Measurements from ENCODE around the gene CCDC80. TPM values are rescaled to one million over a fixed set of nuclear protein-coding genes. Genes with fewer than 3 reads are reported as not detected.
A peak's percentile ranks its signal among the peaks of the same experiment; 100 is the strongest.

CCDC80 gene
- total and polyA plus RNA-seq, 4 donors, result 64.5 to 1,615 (median 170) TPM

GRCh38 chr3:112632596-112632995 lies 8.3 kb downstream of the CCDC80 start:
- H3K27ac ChIP-seq (ENCODE audit: low read depth in 1 of 2, low read length in 2 of 2), result no peak overlapping the region
- no peaks in the 10 kb centered on the region for H3K9me3 ChIP-seq (ENCODE audit: control insufficient read depth, low read length)
- 64 to 78% methylated on average over 4 of the region's 4 CpGs for WGBS, 2 donors
- no peak for ATAC-seq (ENCODE audit: low FRiP score)
- peaks cover 1 to 4% of the 10 kb centered on the region in 2 donors for H3K4me1 ChIP-seq (ENCODE audit: control insufficient read depth in 1 of 2, insufficient read depth in 2 of 2, low read length in 2 of 2)
- no peak for DNase-seq
- H3K27me3 ChIP-seq (ENCODE audit: control insufficient read depth in 1 of 2, insufficient read depth in 2 of 2, low read length in 1 of 2), result no peaks in the 10 kb centered on the region
- H3K36me3 ChIP-seq (ENCODE audit: control insufficient read depth in 1 of 2, insufficient read depth in 2 of 2, low read length in 1 of 2), result no peaks in the 10 kb centered on the region
- H3K4me3 ChIP-seq (ENCODE audit: low read length in 2 of 2), result no peak overlapping the region
- intact Hi-C loops (cut with DNase I), result no loop called here

GRCh38 chr3:112631257-112631656 lies 9.7 kb downstream of the CCDC80 start:
- 94 to 97% methylated on average over 3 of the region's 3 CpGs for WGBS, 2 donors
- H3K27ac ChIP-seq (ENCODE audit: low read depth in 1 of 2, low read length in 2 of 2), result no peak overlapping the region
- intact Hi-C loops (cut with DNase I), result no loop called here
- peaks cover 0 to 5% of the 10 kb centered on the region in 2 donors for H3K4me1 ChIP-seq (ENCODE audit: control insufficient read depth in 1 of 2, insufficient read depth in 2 of 2, low read length in 2 of 2)
- H3K27me3 ChIP-seq (ENCODE audit: control insufficient read depth in 1 of 2, insufficient read depth in 2 of 2, low read length in 1 of 2), result no peaks in the 10 kb centered on the region
- DNase-seq, result no peak
- H3K4me3 ChIP-seq (ENCODE audit: low read length in 2 of 2), result no peak overlapping the region
- H3K36me3 ChIP-seq (ENCODE audit: control insufficient read depth in 1 of 2, insufficient read depth in 2 of 2, low read length in 1 of 2), result no peaks in the 10 kb centered on the region
- no peaks in the 10 kb centered on the region for H3K9me3 ChIP-seq (ENCODE audit: control insufficient read depth, low read length)
- no peak for ATAC-seq (ENCODE audit: low FRiP score)

GRCh38 chr3:112629425-112629824 lies 11.5 kb downstream of the CCDC80 start:
- Histone ChIP-seq H3K4me1 (ENCODE audit: control insufficient read depth in 1 of 2, insufficient read depth in 2 of 2, low read length in 2 of 2) (peaks cover 0 to 5% of the 10 kb centered on the region in 2 donors), H3K27me3 (ENCODE audit: control insufficient read depth in 1 of 2, insufficient read depth in 2 of 2, low read length in 1 of 2) (no peaks in the 10 kb centered on the region), H3K9me3 (ENCODE audit: control insufficient read depth, low read length) (no peaks in the 10 kb centered on the region), H3K27ac (ENCODE audit: low read depth in 1 of 2, low read length in 2 of 2) (no peak overlapping the region), H3K4me3 (ENCODE audit: low read length in 2 of 2) (no peak overlapping the region), H3K36me3 (ENCODE audit: control insufficient read depth in 1 of 2, insufficient read depth in 2 of 2, low read length in 1 of 2) (no peaks in the 10 kb centered on the region)
- ATAC-seq (ENCODE audit: low FRiP score) (peak; percentile 84), DNase-seq (peak in 1 of 2 donors; percentile 71)
- intact Hi-C loops (cut with DNase I), result no loop called here
- WGBS, 2 donors, result 45 to 50% methylated on average over 7 of the region's 7 CpGs

- ATAC-seq (ENCODE audit: low FRiP score) (peak; percentile 27), DNase-seq (no peak)
- peaks cover 0 to 3% of the 10 kb centered on the region in 2 donors for H3K36me3 ChIP-seq (ENCODE audit: control insufficient read depth in 1 of 2, insufficient read depth in 2 of 2, low read length in 1 of 2)
- H3K4me3 ChIP-seq (ENCODE audit: low read length in 2 of 2), result no peak overlapping the region
- intact Hi-C loops (cut with DNase I), result no loop called here
- H3K9me3 ChIP-seq (ENCODE audit: control insufficient read depth, low read length), result no peaks in the 10 kb centered on the region
- H3K4me1 ChIP-seq (ENCODE audit: control insufficient read depth in 1 of 2, insufficient read depth in 2 of 2, low read length in 2 of 2), result peaks cover 0 to 5% of the 10 kb centered on the region in 2 donors
- 38 to 58% methylated on average over 1 of the region's 1 CpG for WGBS, 2 donors
- no peaks in the 10 kb centered on the region for H3K27me3 ChIP-seq (ENCODE audit: control insufficient read depth in 1 of 2, insufficient read depth in 2 of 2, low read length in 1 of 2)
- H3K27ac ChIP-seq (ENCODE audit: low read depth in 1 of 2, low read length in 2 of 2), result peak overlapping the region in 1 of 2 donors; percentile 49
Measured at GRCh38 chr3:112627919-112628466, 12.9 kb downstream of the CCDC80 start.

- H3K4me3 ChIP-seq (ENCODE audit: low read length in 2 of 2), result no peak overlapping the region
- intact Hi-C loops (cut with DNase I), result no loop called here
- ATAC-seq (ENCODE audit: low FRiP score) (peak; percentile 69), DNase-seq (peak in 1 of 2 donors; percentile 58)
- peak overlapping the region in 1 of 2 donors; percentile 49 for H3K27ac ChIP-seq (ENCODE audit: low read depth in 1 of 2, low read length in 2 of 2)
- peaks cover 0 to 5% of the 10 kb centered on the region in 2 donors for H3K4me1 ChIP-seq (ENCODE audit: control insufficient read depth in 1 of 2, insufficient read depth in 2 of 2, low read length in 2 of 2)
- WGBS, 2 donors, result 3 to 8% methylated on average over 4 of the region's 4 CpGs
- H3K27me3 ChIP-seq (ENCODE audit: control insufficient read depth in 1 of 2, insufficient read depth in 2 of 2, low read length in 1 of 2), result no peaks in the 10 kb centered on the region
- peaks cover 0 to 3% of the 10 kb centered on the region in 2 donors for H3K36me3 ChIP-seq (ENCODE audit: control insufficient read depth in 1 of 2, insufficient read depth in 2 of 2, low read length in 1 of 2)
- no peaks in the 10 kb centered on the region for H3K9me3 ChIP-seq (ENCODE audit: control insufficient read depth, low read length)
Measured at GRCh38 chr3:112627419-112627818, 13.5 kb downstream of the CCDC80 start.

- no peaks in the 10 kb centered on the region for H3K27me3 ChIP-seq (ENCODE audit: control insufficient read depth in 1 of 2, insufficient read depth in 2 of 2, low read length in 1 of 2)
- intact Hi-C loops (cut with DNase I), result no loop called here
- no peaks in the 10 kb centered on the region for H3K9me3 ChIP-seq (ENCODE audit: control insufficient read depth, low read length)
- H3K27ac ChIP-seq (ENCODE audit: low read depth in 1 of 2, low read length in 2 of 2), result no peak overlapping the region
- DNase-seq, result no peak
- H3K4me1 ChIP-seq (ENCODE audit: control insufficient read depth in 1 of 2, insufficient read depth in 2 of 2, low read length in 2 of 2), result peaks cover 0 to 5% of the 10 kb centered on the region in 2 donors
- no peak overlapping the region for H3K4me3 ChIP-seq (ENCODE audit: low read length in 2 of 2)
- peaks cover 0 to 3% of the 10 kb centered on the region in 2 donors for H3K36me3 ChIP-seq (ENCODE audit: control insufficient read depth in 1 of 2, insufficient read depth in 2 of 2, low read length in 1 of 2)
- 96 to 100% methylated on average over 1 of the region's 1 CpG for WGBS, 2 donors
- no peak for ATAC-seq (ENCODE audit: low FRiP score)
Measured at GRCh38 chr3:112623717-112624116, 17.2 kb downstream of the CCDC80 start.

GRCh38 chr3:112623213-112623612 lies 17.7 kb downstream of the CCDC80 start:
- Histone ChIP-seq H3K27me3 (ENCODE audit: control insufficient read depth in 1 of 2, insufficient read depth in 2 of 2, low read length in 1 of 2) (no peaks in the 10 kb centered on the region), H3K27ac (ENCODE audit: low read depth in 1 of 2, low read length in 2 of 2) (no peak overlapping the region), H3K4me3 (ENCODE audit: low read length in 2 of 2) (no peak overlapping the region), H3K4me1 (ENCODE audit: control insufficient read depth in 1 of 2, insufficient read depth in 2 of 2, low read length in 2 of 2) (peaks cover 0 to 5% of the 10 kb centered on the region in 2 donors), H3K36me3 (ENCODE audit: control insufficient read depth in 1 of 2, insufficient read depth in 2 of 2, low read length in 1 of 2) (peaks cover 0 to 3% of the 10 kb centered on the region in 2 donors), H3K9me3 (ENCODE audit: control insufficient read depth, low read length) (no peaks in the 10 kb centered on the region)
- ATAC-seq (ENCODE audit: low FRiP score) (no peak), DNase-seq (no peak)
- 96% methylated on average over 5 of the region's 5 CpGs for WGBS, 2 donors
- intact Hi-C loops (cut with DNase I), result no loop called here

GRCh38 chr3:112619295-112619694 lies 21.6 kb downstream of the CCDC80 start:
- Histone ChIP-seq H3K27me3 (ENCODE audit: control insufficient read depth in 1 of 2, insufficient read depth in 2 of 2, low read length in 1 of 2) (no peaks in the 10 kb centered on the region), H3K36me3 (ENCODE audit: control insufficient read depth in 1 of 2, insufficient read depth in 2 of 2, low read length in 1 of 2) (peaks cover 0 to 12% of the 10 kb centered on the region in 2 donors), H3K9me3 (ENCODE audit: control insufficient read depth, low read length) (no peaks in the 10 kb centered on the region), H3K4me1 (ENCODE audit: control insufficient read depth in 1 of 2, insufficient read depth in 2 of 2, low read length in 2 of 2) (no peaks in the 10 kb centered on the region), H3K27ac (ENCODE audit: low read depth in 1 of 2, low read length in 2 of 2) (no peak overlapping the region), H3K4me3 (ENCODE audit: low read length in 2 of 2) (no peak overlapping the region)
- ATAC-seq (ENCODE audit: low FRiP score), result no peak
- intact Hi-C loops (cut with DNase I), result no loop called here
- 86 to 95% methylated on average over 2 of the region's 2 CpGs for WGBS, 2 donors
- DNase-seq, result no peak

- 91 to 93% methylated on average over 2 of the region's 2 CpGs for WGBS, 2 donors
- Histone ChIP-seq H3K27me3 (ENCODE audit: control insufficient read depth in 1 of 2, insufficient read depth in 2 of 2, low read length in 1 of 2) (no peaks in the 10 kb centered on the region), H3K27ac (ENCODE audit: low read depth in 1 of 2, low read length in 2 of 2) (no peak overlapping the region), H3K4me1 (ENCODE audit: control insufficient read depth in 1 of 2, insufficient read depth in 2 of 2, low read length in 2 of 2) (no peaks in the 10 kb centered on the region), H3K9me3 (ENCODE audit: control insufficient read depth, low read length) (no peaks in the 10 kb centered on the region), H3K4me3 (ENCODE audit: low read length in 2 of 2) (no peak overlapping the region), H3K36me3 (ENCODE audit: control insufficient read depth in 1 of 2, insufficient read depth in 2 of 2, low read length in 1 of 2) (peaks cover 0 to 10% of the 10 kb centered on the region in 2 donors)
- intact Hi-C loops (cut with DNase I), result no loop called here
- no peak for ATAC-seq (ENCODE audit: low FRiP score)
- no peak for DNase-seq
Measured at GRCh38 chr3:112617285-112617684, 23.7 kb downstream of the CCDC80 start.
